ENCODE measurements around the gene IRF5.

Gene IRF5

GRCh38 chr7:128932862-128933179, 4.9 kb upstream of the IRF5 start:
- TF ChIP-seq MAX (IDR thresholded peaks at IDR 0.05) (no peak), FOXM1 (IDR thresholded peaks at IDR 0.05; ENCODE audit: borderline replicate concordance, low read depth) (no peak), TEAD4 (IDR thresholded peaks at IDR 0.05) (no peak), REST (IDR thresholded peaks at IDR 0.05; ENCODE audit: low read depth) (no peak), TCF12 (IDR thresholded peaks at IDR 0.05; ENCODE audit: low read depth) (no peak), CEBPB (IDR thresholded peaks at IDR 0.05) (no peak), USF1 (IDR thresholded peaks at IDR 0.05) (no peak)

- TF ChIP-seq ZBTB7A (IDR thresholded peaks at IDR 0.05; ENCODE audit: low read depth) (no peak), TAF1 (IDR thresholded peaks at IDR 0.05; ENCODE audit: low read depth) (no peak), TEAD4 (IDR thresholded peaks at IDR 0.05) (no peak), EP300 (IDR thresholded peaks at IDR 0.05; ENCODE audit: borderline replicate concordance) (no peak), MAX (IDR thresholded peaks at IDR 0.05) (no peak), CEBPB (IDR thresholded peaks at IDR 0.05) (no peak), RAD21 (IDR thresholded peaks at IDR 0.05; ENCODE audit: low read depth) (no peak), EGR1 (IDR thresholded peaks at IDR 0.05) (no peak), NFIC (IDR thresholded peaks at IDR 0.05) (no peak), USF1 (IDR thresholded peaks at IDR 0.05) (no peak), FOXM1 (IDR thresholded peaks at IDR 0.05; ENCODE audit: borderline replicate concordance, low read depth) (no peak), TCF12 (IDR thresholded peaks at IDR 0.05; ENCODE audit: low read depth) (no peak), YY1 (IDR thresholded peaks at IDR 0.05; ENCODE audit: low read depth) (no peak), CREB1 (IDR thresholded peaks at IDR 0.05; ENCODE audit: low read depth) (no peak), REST (IDR thresholded peaks at IDR 0.05; ENCODE audit: low read depth) (no peak)
These were observed 4.4 kb upstream of the IRF5 start for GRCh38 chr7:128933180-128933891.

GRCh38 chr7:128934361-128935341, 3.1 kb upstream of the IRF5 start:
- TF ChIP-seq YY1 (IDR thresholded peaks at IDR 0.05; ENCODE audit: low read depth) (no peak), EGR1 (IDR thresholded peaks at IDR 0.05) (no peak), NFIC (IDR thresholded peaks at IDR 0.05) (no peak), EP300 (IDR thresholded peaks at IDR 0.05; ENCODE audit: borderline replicate concordance) (no peak), RAD21 (IDR thresholded peaks at IDR 0.05; ENCODE audit: low read depth) (no peak), REST (IDR thresholded peaks at IDR 0.05; ENCODE audit: low read depth) (no peak), CREB1 (IDR thresholded peaks at IDR 0.05; ENCODE audit: low read depth) (no peak), FOXM1 (IDR thresholded peaks at IDR 0.05; ENCODE audit: borderline replicate concordance, low read depth) (no peak), ZBTB7A (IDR thresholded peaks at IDR 0.05; ENCODE audit: low read depth) (no peak), MAX (IDR thresholded peaks at IDR 0.05) (no peak), TCF12 (IDR thresholded peaks at IDR 0.05; ENCODE audit: low read depth) (no peak), TAF1 (IDR thresholded peaks at IDR 0.05; ENCODE audit: low read depth) (no peak), CEBPB (IDR thresholded peaks at IDR 0.05) (no peak), TEAD4 (IDR thresholded peaks at IDR 0.05) (no peak), USF1 (IDR thresholded peaks at IDR 0.05) (no peak)
